Nephron progenitor cell (in vitro differentiated cells): ENCODE measurements around the gene GNGT1.

Experiments used
- DNase-seq: peaks from one replicate; pipeline ENCODE4 v3.0.0; 2021
- H3K27ac Mint-ChIP-seq: 2 replicates; pipeline ENCODE4 v1.8.0; 2021; ENCODE audit warnings: mild to moderate bottlenecking, moderate library complexity, mixed read lengths
- H3K27me3 Mint-ChIP-seq: 2 replicates; pipeline ENCODE4 v1.8.0; 2021; ENCODE audit warnings: mild to moderate bottlenecking, low read depth, mixed read lengths; ENCODE audit not compliant: poor library complexity
- H3K36me3 Mint-ChIP-seq: 2 replicates; pipeline ENCODE4 v1.8.0; 2021; ENCODE audit warnings: low read depth, mixed read lengths
- H3K4me1 Mint-ChIP-seq: 2 replicates; pipeline ENCODE4 v1.8.0; 2021; ENCODE audit warnings: mixed read lengths
- H3K4me3 Mint-ChIP-seq: 2 replicates; pipeline ENCODE4 v1.8.0; 2021; ENCODE audit warnings: mild to moderate bottlenecking, moderate library complexity, mixed read lengths
- H3K9me3 Mint-ChIP-seq: 2 replicates; pipeline ENCODE4 v1.8.0; 2021; ENCODE audit warnings: mild to moderate bottlenecking, moderate library complexity, mixed read lengths
- TF ChIP-seq, protein P1 (sequence below): fragments of 200-600 bp; sonication (generic); IDR thresholded peaks from 2 replicates; pipeline ENCODE4 v1.5.0; 2021; ENCODE audit warnings: antibody characterized with exemption

Gene GNGT1

DNA sequence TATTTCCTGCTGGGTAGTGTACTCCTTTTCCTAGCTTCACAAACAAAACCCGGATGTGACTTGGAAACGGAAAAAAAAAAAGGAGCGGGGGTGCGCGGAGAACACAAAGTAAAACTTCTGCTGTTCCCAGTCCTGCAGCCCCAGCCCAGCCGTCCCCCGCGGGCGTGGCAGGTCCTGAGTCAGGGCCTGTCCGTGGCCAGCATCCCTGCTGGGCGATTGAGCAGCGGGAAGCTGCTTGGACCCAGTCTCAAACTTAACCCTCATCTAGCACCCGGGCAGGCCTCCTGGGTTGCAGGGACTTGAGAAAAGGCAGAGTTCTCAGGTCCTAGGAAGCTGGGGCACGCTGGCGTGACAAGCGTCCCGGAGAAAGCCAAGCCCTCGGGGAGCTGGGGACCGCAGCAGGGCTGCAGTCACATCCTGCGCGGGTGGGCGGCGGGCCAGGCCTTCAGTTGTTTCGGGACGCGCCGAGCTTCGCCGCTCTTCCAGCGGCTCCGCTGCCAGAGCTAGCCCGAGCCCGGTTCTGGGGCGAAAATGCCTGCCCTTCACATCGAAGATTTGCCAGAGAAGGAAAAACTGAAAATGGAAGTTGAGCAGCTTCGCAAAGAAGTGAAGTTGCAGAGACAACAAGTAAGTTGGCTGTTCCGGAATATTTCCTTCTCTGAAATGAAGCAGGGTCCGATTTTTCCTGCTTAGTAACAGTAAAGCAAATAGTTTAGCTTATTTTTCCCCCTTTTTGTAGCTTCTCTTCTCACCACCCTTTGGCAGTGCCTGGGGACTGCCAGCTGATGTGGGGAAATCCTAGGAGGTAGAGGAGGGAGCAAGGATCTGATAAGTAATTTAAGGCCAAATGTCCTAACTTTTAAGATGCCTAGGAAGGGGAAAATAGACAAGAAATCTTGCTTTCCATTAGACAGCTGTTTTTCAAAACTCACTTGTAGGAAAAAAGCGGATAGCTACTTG lies 15.5 kb downstream of the GNGT1 start, which contains the start of gene GNG11:
TSS of gene GNG11 (plus strand) at position 129 of the 960 bp plus-strand sequence. CDS start at position 532, 403 bp downstream.
- peak within 1 kb of the TSS; percentile 75 for H3K27ac Mint-ChIP-seq
- H3K9me3 Mint-ChIP-seq: no peaks in the 10 kb centered on the region

DNA sequence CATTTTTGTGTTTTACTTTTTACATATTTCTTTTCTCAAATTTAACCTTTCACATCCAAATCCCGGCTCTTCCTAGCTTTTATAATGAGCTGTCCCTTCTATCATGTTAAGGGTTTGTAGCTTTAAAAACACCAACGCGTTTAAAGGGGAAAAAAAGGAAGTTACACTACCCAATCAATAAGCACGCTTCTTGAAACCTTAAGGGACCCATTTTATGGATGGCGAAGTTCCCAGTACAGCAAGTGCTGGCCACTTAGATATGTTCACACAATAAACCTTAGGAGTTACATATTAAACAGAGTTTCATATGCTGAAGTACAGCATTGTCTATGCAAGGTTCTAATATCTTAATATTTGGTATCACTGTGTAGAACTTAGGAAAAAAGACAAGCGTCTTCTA lies 16.9 kb downstream of the GNGT1 start:
- Mint-ChIP-seq H3K27me3 (peaks cover 19% of the 10 kb centered on the region), H3K9me3 (no peaks in the 10 kb centered on the region), H3K36me3 (peaks cover 20% of the 10 kb centered on the region), H3K4me1 (peaks cover 38% of the 10 kb centered on the region), H3K27ac (no peak overlapping the region), H3K4me3 (peak overlapping the region; percentile 88)
- TF ChIP-seq, protein P1, sequence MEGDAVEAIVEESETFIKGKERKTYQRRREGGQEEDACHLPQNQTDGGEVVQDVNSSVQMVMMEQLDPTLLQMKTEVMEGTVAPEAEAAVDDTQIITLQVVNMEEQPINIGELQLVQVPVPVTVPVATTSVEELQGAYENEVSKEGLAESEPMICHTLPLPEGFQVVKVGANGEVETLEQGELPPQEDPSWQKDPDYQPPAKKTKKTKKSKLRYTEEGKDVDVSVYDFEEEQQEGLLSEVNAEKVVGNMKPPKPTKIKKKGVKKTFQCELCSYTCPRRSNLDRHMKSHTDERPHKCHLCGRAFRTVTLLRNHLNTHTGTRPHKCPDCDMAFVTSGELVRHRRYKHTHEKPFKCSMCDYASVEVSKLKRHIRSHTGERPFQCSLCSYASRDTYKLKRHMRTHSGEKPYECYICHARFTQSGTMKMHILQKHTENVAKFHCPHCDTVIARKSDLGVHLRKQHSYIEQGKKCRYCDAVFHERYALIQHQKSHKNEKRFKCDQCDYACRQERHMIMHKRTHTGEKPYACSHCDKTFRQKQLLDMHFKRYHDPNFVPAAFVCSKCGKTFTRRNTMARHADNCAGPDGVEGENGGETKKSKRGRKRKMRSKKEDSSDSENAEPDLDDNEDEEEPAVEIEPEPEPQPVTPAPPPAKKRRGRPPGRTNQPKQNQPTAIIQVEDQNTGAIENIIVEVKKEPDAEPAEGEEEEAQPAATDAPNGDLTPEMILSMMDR: no peak
- DNase-seq: no peak

More for the DNA sequence above, 15.5 kb downstream of the GNGT1 start, which contains the start of gene GNG11:
- peaks cover 19% of the 10 kb centered on the region for H3K27me3 Mint-ChIP-seq
- peak; percentile 76 for DNase-seq
- peak within 1 kb of the TSS; percentile 88 for H3K4me3 Mint-ChIP-seq
- TF ChIP-seq, protein P1: no peak
- peaks cover 38% of the 10 kb centered on the region for H3K4me1 Mint-ChIP-seq
- peaks cover 14% of the 10 kb centered on the region for H3K36me3 Mint-ChIP-seq

DNA sequence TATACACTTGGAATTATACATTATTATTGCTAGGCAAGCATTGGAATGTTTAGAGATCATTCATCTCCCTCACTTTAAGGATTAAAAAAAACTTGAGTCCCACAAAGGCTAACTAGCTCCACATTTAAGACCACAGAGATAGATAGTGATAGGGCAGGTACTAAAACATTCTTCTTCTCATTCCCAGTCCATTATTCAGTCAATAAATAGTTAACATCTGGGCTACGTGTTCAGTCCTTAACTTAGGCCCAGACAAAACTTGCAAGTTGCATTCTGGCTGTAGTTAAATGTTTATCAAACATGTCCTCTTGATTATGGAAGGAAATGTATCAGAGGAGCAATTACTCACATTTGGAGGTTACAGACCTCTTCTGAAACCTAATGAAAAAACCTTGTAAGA lies 17.6 kb downstream of the GNGT1 start:
- no peak overlapping the region for H3K27ac Mint-ChIP-seq

DNA sequence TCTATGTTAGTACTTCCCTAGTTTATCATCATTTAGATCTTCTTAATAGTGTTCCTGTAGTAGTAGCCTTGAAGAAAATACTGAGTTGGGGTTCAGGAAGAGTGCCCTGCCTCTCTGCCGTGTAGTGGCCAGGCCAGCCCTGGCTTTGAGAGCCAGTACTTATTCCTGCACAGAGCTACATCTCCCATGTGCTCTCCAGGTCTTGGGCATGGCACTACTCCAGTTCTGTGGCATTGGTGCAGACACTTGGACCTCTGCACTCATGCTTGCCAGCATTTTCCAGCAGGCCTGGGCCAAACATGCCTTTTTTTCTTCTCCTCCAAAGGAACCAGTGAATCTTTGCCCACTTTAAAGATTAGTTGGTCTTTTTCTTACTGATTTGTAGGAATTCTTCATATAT lies 20.4 kb downstream of the GNGT1 start:
- Mint-ChIP-seq H3K27me3 (peaks cover 27% of the 10 kb centered on the region), H3K9me3 (no peaks in the 10 kb centered on the region), H3K4me1 (peaks cover 22% of the 10 kb centered on the region), H3K4me3 (no peak overlapping the region), H3K27ac (no peak overlapping the region), H3K36me3 (peaks cover 20% of the 10 kb centered on the region)
- no peak for DNase-seq
- TF ChIP-seq, protein P1: no peak

More for the DNA sequence above, 17.6 kb downstream of the GNGT1 start:
- TF ChIP-seq, protein P1: no peak
- Mint-ChIP-seq H3K4me1 (peaks cover 38% of the 10 kb centered on the region), H3K9me3 (no peaks in the 10 kb centered on the region), H3K4me3 (peak overlapping the region; percentile 88), H3K27me3 (peaks cover 21% of the 10 kb centered on the region), H3K36me3 (peaks cover 20% of the 10 kb centered on the region)
- no peak for DNase-seq

DNA sequence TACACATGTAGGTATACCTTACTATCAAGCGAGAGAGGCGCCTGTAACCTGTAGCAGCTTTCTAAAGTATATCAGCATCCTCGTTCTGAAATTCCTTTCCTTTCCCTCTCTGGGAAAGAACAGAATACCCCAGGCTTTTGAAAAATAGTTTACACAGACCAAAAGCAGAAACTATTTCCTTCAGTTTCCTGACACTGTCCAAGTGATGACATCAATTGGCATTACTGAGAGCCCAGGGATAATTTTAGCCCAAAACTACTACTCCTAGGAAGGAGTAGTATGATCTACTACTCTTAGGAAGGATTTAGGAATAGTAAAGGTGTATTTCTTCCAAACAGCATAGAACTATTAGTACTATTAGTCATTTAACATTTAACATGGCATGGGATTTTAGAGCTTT lies 21.2 kb downstream of the GNGT1 start:
- no peak for DNase-seq
- Mint-ChIP-seq H3K4me1 (peaks cover 17% of the 10 kb centered on the region), H3K27ac (no peak overlapping the region), H3K27me3 (peaks cover 27% of the 10 kb centered on the region), H3K9me3 (no peaks in the 10 kb centered on the region), H3K4me3 (no peak overlapping the region), H3K36me3 (peaks cover 20% of the 10 kb centered on the region)
- TF ChIP-seq, protein P1: no peak
